Esophagus muscularis mucosa (tissue), 4 donors: Measurements from ENCODE around the gene RNF39. TPM values are rescaled to one million over a fixed set of nuclear protein-coding genes. Genes with fewer than 3 reads are reported as not detected.
"Not testable (repeated sequence)": the region's sequence is repeated elsewhere in the genome, so short reads cannot be mapped to it uniquely, and the experiment has no call there.

Experiments used
- DNase-seq: peaks from one replicate; pipeline ENCODE4 v3.0.0-alpha.2; 2017; ENCODE audit errors: extremely low spot score
- H3K27ac ChIP-seq, 4 donors: fragments of 200-600 bp; sonication (generic); replicated peaks in 1 of 4; 1 replicate in 3 of 4; 2 replicates in 1 of 4; pipeline ENCODE4 v1.5.1; 2016 to 2019; ENCODE audit warnings: mild to moderate bottlenecking in 1 of 4
- H3K27me3 ChIP-seq, 4 donors: fragments of 200-600 bp; sonication (generic); one replicate each; pipeline versions ENCODE4 v1.5.1 to v1.6.0; 2016 to 2019
- H3K36me3 ChIP-seq, 4 donors: fragments of 200-600 bp; sonication (generic); one replicate each; pipeline ENCODE4 v1.5.1; 2016 to 2019
- H3K4me1 ChIP-seq, 4 donors: fragments of 200-600 bp; sonication (generic); one replicate each; pipeline ENCODE4 v1.5.1; 2016 to 2019
- H3K4me3 ChIP-seq, 4 donors: fragments of 200-600 bp; sonication (generic); 1 replicate in 2 of 4; 2 replicates in 2 of 4; pipeline ENCODE4 v1.5.1; 2016 to 2019; ENCODE audit warnings: mild to moderate bottlenecking in 4 of 4, moderate library complexity in 1 of 4
- H3K9me3 ChIP-seq, 4 donors: fragments of 200-600 bp; sonication (generic); 1 replicate in 3 of 4; 2 replicates in 1 of 4; pipeline ENCODE4 v1.5.1; 2016 to 2019
- EP300 ChIP-seq: sonication (generic); formaldehyde crosslinking; IDR thresholded peaks from one replicate; pipeline ENCODE4 v1.6.1; 2017; ENCODE audit warnings: antibody characterized with exemption
- POLR2A ChIP-seq: fragments of 450-650 bp; IDR thresholded peaks from one replicate; pipeline ENCODE4 v1.6.1; 2017; ENCODE audit warnings: antibody characterized with exemption, moderate library complexity, mild to moderate bottlenecking, low read depth
- POLR2AphosphoS5 ChIP-seq, 2 donors: sonication (generic); formaldehyde crosslinking; IDR thresholded peaks; one replicate each; pipeline ENCODE4 v1.6.1; 2017; ENCODE audit warnings: antibody characterized with exemption in 2 of 2
- WGBS: methylation state at CpG from one replicate; pipeline ENCODE4 v1.1.5; 2018; 5-methylcytosine and 5-hydroxymethylcytosine counted together
- intact Hi-C: fragments of 100-400 bp; cut with DNase I; formaldehyde crosslinking; loops from one replicate; pipeline ENCODE4 v1.15.1; 2023
- total RNA-seq, 4 donors: library from RNA; depleted of rRNA; stranded (reverse); fragments of >200 nt; gene quantifications; one replicate each; pipeline versions ENCODE4 v1.1.0 to v1.2.1, GENCODE V29; 2016
- TF ChIP-seq, protein P1 (sequence below), 3 experiments: fragments of 200-600 bp in 2 of 3; fragments of 450-650 bp in 1 of 3; sonication (generic) in 2 of 3; IDR thresholded peaks; one replicate each; pipeline ENCODE4 v1.5.1; 2017 to 2019; ENCODE audit warnings: antibody characterized with exemption in 3 of 3, mild to moderate bottlenecking in 2 of 3, moderate library complexity in 1 of 3

RNF39 gene
- total RNA-seq, 4 donors from 2014 or later: 0.11 TPM; not detected in 3

DNA sequence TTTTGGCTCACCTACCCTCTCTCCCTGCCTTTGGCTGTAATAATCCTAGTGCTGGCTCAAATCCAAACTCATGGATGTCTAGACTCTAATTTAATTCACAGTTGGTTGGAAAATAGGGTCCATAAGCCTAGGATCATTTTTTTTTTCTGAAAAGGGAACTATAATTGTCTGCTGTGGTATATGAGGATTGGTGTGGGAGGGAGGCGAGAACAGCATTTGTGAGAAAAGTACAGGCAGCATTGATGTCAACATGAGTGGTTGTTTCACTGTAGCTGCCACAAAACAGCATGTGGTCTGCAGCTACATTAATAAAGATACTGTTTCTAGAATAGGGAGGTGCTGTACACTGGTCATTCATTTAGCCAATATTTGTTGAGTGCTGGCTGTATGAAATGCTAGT lies 33.1 kb downstream of the RNF39 start:
- intact Hi-C loops: no loop called here
- no peaks in the 10 kb centered on the region for H3K9me3 ChIP-seq
- H3K27me3 ChIP-seq: no peaks in the 10 kb centered on the region
- H3K4me3 ChIP-seq: no peak overlapping the region
- TF ChIP-seq EP300 (no peak), POLR2AphosphoS5 (IDR thresholded peaks at IDR 0.05) (no peak), POLR2A (no peak)
- TF ChIP-seq, protein P1, sequence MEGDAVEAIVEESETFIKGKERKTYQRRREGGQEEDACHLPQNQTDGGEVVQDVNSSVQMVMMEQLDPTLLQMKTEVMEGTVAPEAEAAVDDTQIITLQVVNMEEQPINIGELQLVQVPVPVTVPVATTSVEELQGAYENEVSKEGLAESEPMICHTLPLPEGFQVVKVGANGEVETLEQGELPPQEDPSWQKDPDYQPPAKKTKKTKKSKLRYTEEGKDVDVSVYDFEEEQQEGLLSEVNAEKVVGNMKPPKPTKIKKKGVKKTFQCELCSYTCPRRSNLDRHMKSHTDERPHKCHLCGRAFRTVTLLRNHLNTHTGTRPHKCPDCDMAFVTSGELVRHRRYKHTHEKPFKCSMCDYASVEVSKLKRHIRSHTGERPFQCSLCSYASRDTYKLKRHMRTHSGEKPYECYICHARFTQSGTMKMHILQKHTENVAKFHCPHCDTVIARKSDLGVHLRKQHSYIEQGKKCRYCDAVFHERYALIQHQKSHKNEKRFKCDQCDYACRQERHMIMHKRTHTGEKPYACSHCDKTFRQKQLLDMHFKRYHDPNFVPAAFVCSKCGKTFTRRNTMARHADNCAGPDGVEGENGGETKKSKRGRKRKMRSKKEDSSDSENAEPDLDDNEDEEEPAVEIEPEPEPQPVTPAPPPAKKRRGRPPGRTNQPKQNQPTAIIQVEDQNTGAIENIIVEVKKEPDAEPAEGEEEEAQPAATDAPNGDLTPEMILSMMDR (IDR thresholded peaks at IDR 0.05): no peak
- H3K27ac ChIP-seq: no peak overlapping the region
- peaks cover 0 to 4% (median 0%) of the 10 kb centered on the region in 4 donors for H3K4me1 ChIP-seq
- WGBS: 97% methylated on average over 1 of the region's 1 CpG
- no peaks in the 10 kb centered on the region for H3K36me3 ChIP-seq
- DNase-seq: no peak

DNA sequence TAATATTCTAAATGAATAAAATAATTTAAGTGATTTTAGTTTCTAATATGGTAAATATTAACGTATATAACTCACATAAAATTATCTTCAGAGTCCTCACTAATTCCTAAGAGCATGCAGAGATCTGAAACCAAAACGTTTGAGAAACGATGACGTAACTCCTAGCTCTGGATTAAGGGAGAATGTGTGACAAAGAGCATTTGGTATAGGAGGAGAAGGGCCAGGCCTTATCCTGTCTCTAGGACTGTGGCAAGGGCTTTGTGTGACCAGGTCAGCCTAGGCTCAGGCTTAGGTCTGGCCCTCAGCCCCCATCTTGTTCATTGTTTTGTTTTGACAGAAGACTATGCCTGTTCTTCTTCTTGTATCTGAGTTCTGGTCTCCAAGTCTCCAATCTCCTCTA lies 33.7 kb downstream of the RNF39 start:
- no peak overlapping the region for H3K4me3 ChIP-seq
- no peaks in the 10 kb centered on the region for H3K36me3 ChIP-seq
- H3K27ac ChIP-seq: no peak overlapping the region
- intact Hi-C loops: no loop called here
- no peak for TF ChIP-seq POLR2AphosphoS5 (IDR thresholded peaks at IDR 0.05)
- TF ChIP-seq POLR2A: no peak
- TF ChIP-seq EP300: no peak
- TF ChIP-seq, protein P1 (IDR thresholded peaks at IDR 0.05): no peak
- no peaks in the 10 kb centered on the region for H3K27me3 ChIP-seq
- DNase-seq: no peak
- H3K9me3 ChIP-seq: no peaks in the 10 kb centered on the region
- WGBS: 74% methylated on average over 4 of the region's 4 CpGs
- H3K4me1 ChIP-seq: peaks cover 0 to 4% (median 0%) of the 10 kb centered on the region in 4 donors

DNA sequence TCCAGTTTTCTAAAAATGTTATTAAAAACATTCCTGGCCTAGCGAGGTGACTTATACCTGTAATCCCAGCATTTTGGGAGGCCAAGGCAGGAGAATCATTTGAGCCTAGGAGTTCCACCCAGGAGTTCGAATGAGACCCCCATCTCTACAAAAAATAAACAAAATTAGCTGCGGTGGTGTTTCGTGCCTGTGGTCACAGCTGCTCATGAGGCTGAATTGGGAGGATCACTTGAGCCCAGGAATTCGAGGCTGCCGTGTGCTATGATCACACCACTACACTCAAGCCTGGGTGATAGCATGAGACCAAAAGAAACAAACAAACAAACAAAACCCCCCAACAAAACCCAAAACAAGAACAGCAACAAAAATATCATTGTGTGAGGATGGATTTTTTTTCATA lies 34.3 kb downstream of the RNF39 start:
- intact Hi-C loops: no loop called here
- WGBS: 91% methylated on average over 6 of the region's 6 CpGs

DNA sequence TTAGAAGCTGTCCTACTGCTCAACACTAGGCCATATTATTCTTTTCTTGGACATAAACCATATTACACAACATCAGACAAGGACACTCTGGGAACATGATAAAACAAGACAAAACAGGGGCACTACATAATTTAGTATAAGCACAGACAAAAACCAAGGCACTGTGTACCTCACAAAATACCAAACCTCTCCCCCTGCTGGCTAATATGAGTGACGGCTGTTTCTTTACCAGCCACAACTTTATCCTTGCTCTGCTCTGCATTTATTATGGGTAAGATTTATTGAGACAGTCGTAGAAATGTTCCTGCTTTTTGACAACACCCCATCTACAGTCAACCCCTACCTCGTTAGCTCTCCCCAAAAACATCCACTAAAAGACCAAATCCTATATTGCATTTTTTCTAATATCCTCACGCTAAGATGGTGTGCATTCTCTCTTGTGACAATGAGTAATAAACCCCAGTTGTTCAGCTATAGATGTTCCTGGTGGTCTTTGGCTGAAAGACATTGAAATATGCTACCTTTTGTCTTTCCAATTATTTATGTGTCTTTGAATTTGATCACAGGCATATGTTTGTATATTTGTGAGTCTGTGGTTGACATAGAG lies 38.3 kb downstream of the RNF39 start:
- TF ChIP-seq EP300: no peak
- no peak for TF ChIP-seq POLR2A
- TF ChIP-seq, protein P1 (IDR thresholded peaks at IDR 0.05): peak in 2 of 3 experiments; percentile 11 to 30
- no peak for TF ChIP-seq POLR2AphosphoS5 (IDR thresholded peaks at IDR 0.05)
- intact Hi-C loops: no loop called here
- Histone ChIP-seq H3K4me3 (no peak overlapping the region), H3K27me3 (no peaks in the 10 kb centered on the region), H3K36me3 (peaks cover 0 to 13% (median 0%) of the 10 kb centered on the region in 4 donors), H3K27ac (no peak overlapping the region), H3K9me3 (no peaks in the 10 kb centered on the region), H3K4me1 (peaks cover 0 to 2% (median 0%) of the 10 kb centered on the region in 4 donors)
- WGBS: 47% methylated on average over 4 of the region's 4 CpGs
- no peak for DNase-seq

More for the DNA sequence above, 34.3 kb downstream of the RNF39 start:
- H3K4me1 ChIP-seq: peaks cover 0 to 4% (median 0%) of the 10 kb centered on the region in 4 donors
- no peak overlapping the region for H3K4me3 ChIP-seq
- H3K27me3 ChIP-seq: no peaks in the 10 kb centered on the region
- H3K27ac ChIP-seq: no peak overlapping the region
- TF ChIP-seq, protein P1 (IDR thresholded peaks at IDR 0.05): no peak
- TF ChIP-seq POLR2A (no peak), POLR2AphosphoS5 (IDR thresholded peaks at IDR 0.05) (no peak), EP300 (no peak)
- no peaks in the 10 kb centered on the region for H3K36me3 ChIP-seq
- H3K9me3 ChIP-seq: no peaks in the 10 kb centered on the region
- DNase-seq: no peak

DNA sequence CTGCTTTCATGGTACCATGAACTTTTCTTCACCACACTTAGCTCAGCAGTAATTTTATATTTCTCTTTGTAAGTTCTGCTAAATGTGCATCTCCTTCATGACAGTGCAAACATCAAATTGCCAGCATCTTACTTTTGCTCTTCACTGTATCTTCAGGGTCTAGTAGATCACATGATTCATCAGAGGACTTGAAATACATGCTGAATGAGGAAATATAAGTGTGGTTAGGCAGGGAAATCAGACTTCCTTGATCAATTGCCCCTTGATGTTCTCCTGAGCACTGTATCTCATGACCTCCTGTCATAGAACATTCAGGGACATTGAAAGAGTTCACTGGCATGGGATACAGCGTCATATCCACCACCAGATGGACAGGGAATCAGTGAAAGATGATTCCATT lies 39.8 kb downstream of the RNF39 start:
- H3K36me3 ChIP-seq: peaks cover 0 to 13% (median 0%) of the 10 kb centered on the region in 4 donors
- H3K4me1 ChIP-seq: no peaks in the 10 kb centered on the region
- no peaks in the 10 kb centered on the region for H3K9me3 ChIP-seq
- intact Hi-C loops: no loop called here
- no peak overlapping the region for H3K4me3 ChIP-seq
- H3K27ac ChIP-seq: no peak overlapping the region
- DNase-seq: no peak
- WGBS: 94% methylated on average over 1 of the region's 1 CpG
- TF ChIP-seq POLR2AphosphoS5 (IDR thresholded peaks at IDR 0.05) (no peak), POLR2A (no peak), EP300 (no peak)
- TF ChIP-seq, protein P1 (IDR thresholded peaks at IDR 0.05): no peak
- no peaks in the 10 kb centered on the region for H3K27me3 ChIP-seq

DNA sequence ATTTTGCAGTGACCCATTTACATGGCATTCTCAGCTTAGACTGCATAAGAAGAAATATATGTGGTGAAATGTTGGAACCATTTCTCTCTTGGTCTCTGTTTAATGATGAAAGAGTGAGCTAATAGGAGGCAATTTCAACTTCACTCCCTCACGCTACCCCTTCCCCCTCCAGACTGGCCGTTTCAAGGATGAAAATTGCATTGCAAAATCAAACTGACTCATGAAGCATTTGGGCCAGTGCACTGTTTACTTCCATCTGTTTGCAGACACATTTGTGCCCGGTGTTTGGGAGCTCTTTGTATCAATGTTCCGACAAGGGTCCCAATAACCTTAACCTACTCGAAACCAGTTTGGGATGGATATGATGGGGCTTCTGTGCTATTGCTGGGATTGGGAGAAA lies 42.1 kb downstream of the RNF39 start:
- intact Hi-C loops, H3K9me3 ChIP-seq, H3K4me1 ChIP-seq, H3K27me3 ChIP-seq, H3K4me3 ChIP-seq, H3K27ac ChIP-seq, DNase-seq: not testable (repeated sequence)
- peaks cover 0 to 13% (median 0%) of the 10 kb centered on the region in 4 donors for H3K36me3 ChIP-seq
- 90% methylated on average over 5 of the region's 5 CpGs for WGBS
